ENCODE data around the gene SMARCAL1. TPM values are rescaled to one million over a fixed set of nuclear protein-coding genes. Genes with fewer than 3 reads are reported as not detected.

Gene SMARCAL1
- total and polyA plus RNA-seq, 2 of the 13 experiments (the other 11 are each of a cell fraction or from before 2014, with no cell fraction given): 12.7 to 21.3 TPM

DNA sequence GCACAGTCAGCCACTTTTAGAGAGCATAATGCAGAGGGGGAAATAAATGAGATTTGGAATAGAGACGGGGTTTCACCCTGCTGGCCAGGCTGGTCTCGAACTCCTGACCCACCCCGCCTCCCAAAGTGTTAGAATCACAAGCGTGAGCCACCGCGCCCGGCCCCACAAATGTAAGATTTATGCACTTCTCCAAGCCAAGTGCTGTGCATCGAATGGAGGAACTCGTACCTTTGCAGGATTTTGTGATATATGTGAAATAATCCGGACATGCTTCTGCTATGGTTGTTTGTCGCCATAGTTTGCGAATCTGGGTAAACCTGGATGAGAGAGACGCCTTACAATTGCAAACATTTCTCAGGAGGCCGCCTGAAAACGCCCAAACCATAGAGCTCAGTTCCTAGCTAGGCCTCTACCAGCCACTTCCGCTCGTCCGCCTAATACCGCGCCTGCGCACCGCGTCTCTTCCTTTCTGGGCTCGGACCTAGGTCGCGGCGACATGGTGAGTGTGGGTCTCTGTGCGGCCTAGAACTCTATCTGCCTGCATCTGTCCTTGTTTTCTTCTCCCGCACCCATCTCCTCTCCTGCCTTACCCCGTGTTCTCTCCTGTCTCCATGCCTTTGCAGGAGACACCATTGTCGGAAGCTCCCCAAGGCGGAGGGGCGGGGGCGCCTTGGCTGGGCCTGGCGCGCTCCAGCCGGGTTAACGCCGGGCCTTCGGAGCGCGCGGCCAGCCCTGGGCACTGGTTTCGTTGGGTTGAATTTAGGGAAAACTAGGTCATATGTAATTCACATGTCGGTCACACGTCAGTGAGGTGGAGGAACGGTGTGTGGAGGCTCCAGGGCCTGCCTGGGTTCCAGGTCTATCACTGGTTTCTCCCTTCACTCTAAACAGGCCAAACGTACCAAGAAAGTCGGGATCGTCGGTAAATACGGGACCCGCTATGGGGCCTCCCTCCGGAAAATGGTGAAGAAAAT, 86.4 kb downstream of the SMARCAL1 start, which contains the start of gene RPL37A (continued):
- TF ChIP-seq PRPF4 (IDR thresholded peaks at IDR 0.05; ENCODE audit: low read depth, low read length, poor library complexity, severe bottlenecking) (no peak), CEBPB (IDR thresholded peaks at IDR 0.05; ENCODE audit: borderline replicate concordance, low read depth, low read length) (no peak; the same call in 1 of the 2 replicates), ZNF501 (CRISPR knock-in tag; IDR thresholded peaks at IDR 0.05) (peak; percentile 99), ZNF510 (CRISPR knock-in tag; IDR thresholded peaks at IDR 0.05; ENCODE audit: low read depth) (peak; percentile 97), RFX1 (IDR thresholded peaks at IDR 0.05) (0 out of 2 replicates have a peak, but pooled peaks have one; percentile 5), JDP2 (CRISPR knock-in tag; IDR thresholded peaks at IDR 0.05; ENCODE audit: borderline replicate concordance) (no peak), KMT2A (CRISPR knock-in tag; IDR thresholded peaks at IDR 0.05) (peak; percentile 91), ZNF558 (CRISPR knock-in tag; IDR thresholded peaks at IDR 0.05; ENCODE audit: borderline replicate concordance) (peak; percentile 99; the same call in 1 of the 2 replicates), FOSL2 (CRISPR knock-in tag; IDR thresholded peaks at IDR 0.05) (peak; percentile 63), ZNF777 (CRISPR knock-in tag; IDR thresholded peaks at IDR 0.05) (no peak; the same call in 1 of the 2 replicates), ETV6 (CRISPR knock-in tag; conservative IDR thresholded peaks at IDR 0.05) (peak; percentile 96), ZNF660 (CRISPR knock-in tag; IDR thresholded peaks at IDR 0.05; ENCODE audit: borderline replicate concordance, low read depth) (no peak; the same call in 1 of the 2 replicates), ZBTB20 (CRISPR knock-in tag; IDR thresholded peaks at IDR 0.05; ENCODE audit: borderline replicate concordance, low read depth) (peak; percentile 87), DR1 (CRISPR knock-in tag; IDR thresholded peaks at IDR 0.05) (peak; percentile 100), EZH2 (conservative IDR thresholded peaks at IDR 0.05; ENCODE audit: low read depth, low read length) (no peak), HMG20A (CRISPR knock-in tag; IDR thresholded peaks at IDR 0.05; ENCODE audit: borderline replicate concordance) (peak; percentile 59), ZNF253 (CRISPR knock-in tag; IDR thresholded peaks at IDR 0.05; ENCODE audit: borderline replicate concordance) (peak; percentile 96; the same call in 1 of the 2 replicates), ZMYM4 (CRISPR knock-in tag; IDR thresholded peaks at IDR 0.05) (peak; percentile 91), RARG (CRISPR knock-in tag; IDR thresholded peaks at IDR 0.05; ENCODE audit: low read depth) (peak; percentile 91), ZBTB3 (CRISPR knock-in tag; IDR thresholded peaks at IDR 0.05; ENCODE audit: borderline replicate concordance, low read depth) (peak; percentile 93), ZZZ3 (CRISPR knock-in tag; IDR thresholded peaks at IDR 0.05; ENCODE audit: borderline replicate concordance) (peak; percentile 100; the same call in 1 of the 2 replicates), NONO (IDR thresholded peaks at IDR 0.05) (no peak), NONO (CRISPR knock-in tag; conservative IDR thresholded peaks at IDR 0.05) (peak; percentile 97), NFYB (CRISPR knock-in tag; IDR thresholded peaks at IDR 0.05) (peak; percentile 49), POLR2AphosphoS5 (IDR thresholded peaks at IDR 0.05; ENCODE audit: low read depth, low read length) (peak; percentile 100), ZNF383 (CRISPR knock-in tag; IDR thresholded peaks at IDR 0.05; ENCODE audit: borderline replicate concordance) (0 out of 2 replicates have a peak, but pooled peaks have one; percentile 30), PAX8 (CRISPR knock-in tag; IDR thresholded peaks at IDR 0.05; ENCODE audit: borderline replicate concordance) (peak; percentile 99), DNMT3B (CRISPR knock-in tag; conservative IDR thresholded peaks at IDR 0.05) (peak; percentile 99), ZNF878 (CRISPR knock-in tag; IDR thresholded peaks at IDR 0.05) (peak; percentile 91), PHF8 (CRISPR knock-in tag; IDR thresholded peaks at IDR 0.05) (peak; percentile 99), PLRG1 (conservative IDR thresholded peaks at IDR 0.05) (no peak)
- TF ChIP-seq, protein P1, sequence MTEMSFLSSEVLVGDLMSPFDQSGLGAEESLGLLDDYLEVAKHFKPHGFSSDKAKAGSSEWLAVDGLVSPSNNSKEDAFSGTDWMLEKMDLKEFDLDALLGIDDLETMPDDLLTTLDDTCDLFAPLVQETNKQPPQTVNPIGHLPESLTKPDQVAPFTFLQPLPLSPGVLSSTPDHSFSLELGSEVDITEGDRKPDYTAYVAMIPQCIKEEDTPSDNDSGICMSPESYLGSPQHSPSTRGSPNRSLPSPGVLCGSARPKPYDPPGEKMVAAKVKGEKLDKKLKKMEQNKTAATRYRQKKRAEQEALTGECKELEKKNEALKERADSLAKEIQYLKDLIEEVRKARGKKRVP (CRISPR knock-in tag; IDR thresholded peaks at IDR 0.05): 0 out of 4 replicates have a peak, but pooled peaks of 1 of the 2 experiments have one; percentile 61
